ENCODE results near the gene CFAP20DC.
"Not testable (repeated sequence)": the region's sequence is repeated elsewhere in the genome, so short reads cannot be mapped to it uniquely, and the experiment has no call there.

The CFAP20DC gene

GRCh38 chr3:58962816-58963215 lies 87.0 kb downstream of the CFAP20DC start:
- no peak for DNase-seq

GRCh38 chr3:58962040-58962651 lies 87.7 kb downstream of the CFAP20DC start:
- no peak for DNase-seq

DNA sequence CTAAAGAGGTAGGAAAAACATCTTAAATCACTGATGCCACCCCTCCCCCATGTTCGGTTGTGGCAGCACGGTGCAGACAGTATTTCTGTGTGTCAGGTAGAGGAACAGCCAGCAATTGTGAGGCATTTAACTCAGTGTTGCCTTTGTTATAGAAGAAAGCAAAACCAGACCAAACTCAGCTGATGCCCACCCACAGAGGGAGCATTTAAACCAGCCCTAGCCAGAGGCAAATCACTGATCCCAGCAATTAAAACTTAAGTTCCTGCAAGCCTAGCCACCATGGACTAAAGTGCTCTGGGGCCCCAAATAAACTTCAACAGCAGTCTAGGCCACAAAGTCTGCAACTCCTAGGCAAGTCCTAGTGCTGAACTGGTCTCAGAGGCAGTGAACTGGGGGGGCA lies 94.5 kb downstream of the CFAP20DC start:
- no peak for DNase-seq

- no peak for DNase-seq
Observed at GRCh38 chr3:58953288-58953687, 96.5 kb downstream of the CFAP20DC start.

DNA sequence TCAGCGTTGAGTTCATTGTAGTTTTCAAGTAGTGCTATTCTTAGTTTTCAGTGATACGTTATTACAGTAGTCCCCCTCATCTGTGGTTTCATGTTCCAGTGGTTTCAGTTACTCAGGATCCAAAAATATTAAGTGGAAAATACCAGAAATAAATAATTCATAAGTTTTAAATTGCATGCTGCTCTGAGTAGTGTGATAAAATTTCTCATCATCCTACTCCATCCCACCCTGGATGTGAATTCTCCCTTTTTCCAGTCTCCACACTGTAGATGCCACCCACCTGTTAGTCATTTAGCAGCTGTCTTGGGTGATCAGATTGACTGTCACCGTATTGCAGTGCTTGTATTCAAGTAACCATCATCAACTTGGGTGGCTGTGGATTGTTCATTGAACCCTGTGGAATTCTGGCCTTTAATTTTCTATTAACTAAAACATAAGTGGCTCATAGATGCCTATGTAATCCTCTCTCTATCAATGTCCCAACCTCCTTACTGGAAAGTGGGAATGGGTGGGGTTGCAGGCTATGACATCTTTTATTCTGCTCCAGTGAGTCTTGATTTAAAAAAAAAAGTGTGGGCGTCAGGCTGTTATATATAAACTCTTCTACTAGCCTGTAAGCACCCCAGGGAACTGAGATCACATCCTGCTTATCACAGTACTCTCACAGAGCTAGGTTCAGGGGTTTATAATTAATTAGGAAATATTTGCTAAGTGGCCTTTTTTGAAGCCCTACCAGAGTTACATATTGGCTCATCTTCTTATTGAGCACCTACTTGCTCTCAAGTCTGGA lies 97.5 kb downstream of the CFAP20DC start:
- DNase-seq = no peak

- DNase-seq = no peak
Observed at GRCh38 chr3:58948018-58948417, 101.8 kb downstream of the CFAP20DC start.

DNA sequence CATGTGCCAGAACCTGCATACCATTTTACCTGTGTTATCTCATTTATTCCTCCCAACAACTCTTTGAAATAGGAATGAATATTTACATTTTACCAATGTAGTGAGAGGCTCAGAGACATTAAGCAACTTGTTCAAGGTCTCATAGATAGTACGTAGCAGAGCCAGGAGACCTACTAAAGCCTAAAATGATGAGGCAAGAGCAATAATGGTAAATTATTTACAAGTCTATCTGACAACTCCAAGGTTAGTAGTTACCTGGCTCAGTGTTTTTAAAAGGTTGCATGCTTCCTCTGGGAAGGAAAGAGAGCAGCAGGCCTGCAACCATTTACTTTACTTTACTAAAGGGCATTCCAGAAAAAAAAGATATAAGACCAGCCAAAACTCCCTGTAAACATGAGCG lies 103.0 kb downstream of the CFAP20DC start:
- DNase-seq = no peak

- DNase-seq = no peak
Observed at GRCh38 chr3:58938057-58938456, 111.8 kb downstream of the CFAP20DC start.

GRCh38 chr3:58924578-58924977 lies 125.2 kb downstream of the CFAP20DC start:
- no peak for DNase-seq

DNA sequence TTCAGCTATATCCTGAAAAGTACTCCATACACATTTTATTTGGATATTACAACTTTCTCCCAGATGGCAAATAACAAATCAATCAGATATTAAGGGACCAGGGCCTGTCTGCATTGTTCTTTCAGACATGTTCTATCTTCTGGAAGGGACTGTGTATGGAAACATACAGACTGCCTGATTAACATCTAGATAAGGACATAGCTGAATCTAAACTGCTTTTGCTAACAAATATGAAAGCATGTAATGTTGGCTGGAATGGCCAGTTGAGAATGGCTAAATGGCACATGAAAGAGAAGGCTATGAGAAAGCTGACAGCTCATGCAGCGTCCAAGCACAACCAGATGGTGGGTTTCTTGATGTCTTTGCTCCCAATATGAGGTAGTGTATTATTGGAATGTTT lies 149.4 kb downstream of the CFAP20DC start:
- DNase-seq = no peak

DNA sequence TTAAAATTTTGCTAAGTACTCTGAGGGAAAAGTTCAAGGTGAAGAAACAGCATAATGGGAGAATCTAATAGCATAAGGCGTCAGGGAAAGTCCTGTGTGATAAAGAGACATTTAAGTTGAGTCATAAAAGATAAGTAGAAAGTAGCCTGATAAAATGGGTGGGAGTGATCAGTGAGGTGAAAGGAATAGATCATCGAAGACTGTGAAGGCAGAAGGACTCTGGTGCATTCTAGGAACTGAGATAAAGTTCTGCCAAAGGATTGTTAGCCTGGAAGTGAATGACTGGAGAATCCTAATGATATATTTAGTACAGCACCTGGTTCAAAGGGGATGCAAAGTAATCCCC lies 149.9 kb downstream of the CFAP20DC start:
- DNase-seq = no peak

GRCh38 chr3:58899159-58899952 lies 150.5 kb downstream of the CFAP20DC start:
- no peak for DNase-seq

DNA sequence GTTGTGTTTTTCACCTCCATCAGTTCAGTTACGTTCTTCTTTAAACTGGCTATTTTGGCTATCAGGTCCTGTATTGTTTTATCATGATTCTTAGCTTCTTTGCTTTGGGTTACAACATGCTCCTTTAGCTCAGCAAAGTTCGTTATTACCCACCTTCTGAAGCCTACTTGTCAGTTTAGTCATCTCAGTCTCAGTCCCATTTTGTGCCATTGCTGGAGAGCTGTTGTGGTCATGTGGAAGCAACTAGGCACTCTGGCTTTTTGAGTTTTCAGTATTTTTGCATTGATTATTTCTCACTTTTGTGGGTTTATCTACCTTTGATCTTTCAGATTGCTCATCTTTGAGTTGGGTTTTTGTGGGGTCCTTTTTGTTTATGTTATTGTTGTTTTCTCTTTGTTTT lies 151.3 kb downstream of the CFAP20DC start:
- DNase-seq = no peak

DNA sequence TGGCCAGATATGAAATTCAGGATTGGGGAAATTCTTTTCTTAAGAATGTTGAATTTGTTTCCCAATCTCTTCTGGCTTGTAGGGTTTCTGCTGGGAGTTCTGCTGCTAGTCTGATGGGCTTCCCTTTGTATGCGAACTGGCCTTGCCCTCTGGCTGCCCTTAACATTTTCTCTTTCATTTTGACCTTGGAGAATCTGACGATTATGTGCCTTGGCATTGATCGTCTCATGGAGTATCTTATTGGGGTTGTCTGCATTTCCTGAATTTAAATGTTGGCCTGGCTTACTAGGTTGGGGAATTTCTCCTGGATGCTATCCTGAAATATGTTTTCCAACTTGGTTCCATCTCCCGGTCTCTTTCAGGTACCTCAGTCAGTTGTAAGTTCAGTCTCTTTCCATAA lies 152.2 kb downstream of the CFAP20DC start:
- DNase-seq = no peak

GRCh38 chr3:58895678-58896077 lies 154.1 kb downstream of the CFAP20DC start:
- not testable (repeated sequence) for DNase-seq

DNA sequence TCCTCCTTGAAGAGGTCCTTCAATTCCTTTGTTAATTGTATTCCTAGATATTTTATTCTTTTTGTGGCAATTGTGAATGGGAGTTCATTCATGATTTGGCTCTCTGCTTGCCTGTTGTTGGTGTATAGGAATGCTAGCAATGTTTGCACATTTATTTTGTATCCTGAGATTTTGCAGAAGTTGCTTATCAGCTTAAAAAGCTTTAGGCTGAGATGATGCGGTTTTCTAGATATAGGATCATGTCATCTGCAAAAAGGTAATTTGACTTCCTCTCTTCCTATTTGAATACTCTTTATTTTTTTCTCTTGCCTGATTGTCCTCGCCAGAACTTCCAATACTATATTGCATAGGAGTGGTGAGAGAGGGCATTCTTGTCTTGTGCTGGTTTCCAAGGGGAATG lies 157.3 kb downstream of the CFAP20DC start:
- DNase-seq = not testable (repeated sequence)

DNA sequence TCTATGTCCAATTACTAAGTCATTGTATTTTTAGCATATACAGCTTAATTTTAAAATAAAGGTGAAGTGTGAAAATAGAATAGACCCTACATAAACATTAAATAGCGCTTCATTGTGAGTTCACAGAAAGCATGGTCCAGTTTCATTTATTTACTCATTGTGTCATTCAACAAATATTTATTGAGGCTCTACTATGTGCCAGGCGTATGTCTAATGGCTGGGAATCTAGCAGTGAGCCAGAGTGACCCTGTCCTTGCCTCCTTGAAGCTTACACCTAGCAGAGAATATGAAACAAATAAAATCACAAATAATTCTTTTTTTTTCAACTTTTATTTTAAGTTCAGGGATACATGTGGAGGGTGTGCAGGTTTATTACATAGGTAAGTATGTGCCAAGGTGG lies 161.7 kb downstream of the CFAP20DC start:
- DNase-seq = no peak

DNA sequence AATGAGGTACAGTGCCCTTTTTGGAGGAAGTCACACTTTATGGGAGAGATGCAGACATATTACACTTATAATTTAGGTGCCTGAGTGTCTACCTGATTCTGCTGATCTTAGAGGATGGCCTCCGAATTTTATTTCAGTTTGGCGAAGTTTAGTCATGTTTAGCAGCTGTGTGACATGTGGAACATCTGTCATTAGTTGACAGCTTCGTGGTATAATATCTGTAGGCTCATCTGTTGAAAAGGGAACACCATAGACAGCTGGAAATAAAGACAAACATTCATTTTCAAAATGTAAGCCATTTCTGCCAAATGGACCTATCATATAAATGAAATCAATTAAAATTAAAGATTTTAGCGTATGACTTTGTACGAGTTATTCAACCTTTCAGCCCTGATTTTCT lies 165.4 kb downstream of the CFAP20DC start:
- no peak for DNase-seq

DNA sequence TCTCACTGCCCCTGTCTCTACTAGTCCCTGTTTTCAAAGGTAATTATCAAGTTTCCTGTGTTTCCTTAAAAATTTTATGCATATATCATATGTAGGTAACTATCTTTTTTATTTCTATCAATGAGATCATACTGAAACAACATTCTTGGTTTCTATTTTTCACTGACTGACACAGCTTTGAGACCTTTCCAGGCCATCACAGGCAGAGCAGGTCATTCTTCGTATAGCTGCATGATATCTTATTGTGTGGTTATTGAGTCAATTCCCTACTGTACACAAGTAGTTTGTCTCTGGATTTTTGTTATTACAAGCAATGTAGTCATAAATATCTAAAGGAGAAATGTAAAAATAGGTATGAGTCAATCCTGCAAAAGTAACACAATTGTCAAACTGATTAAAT lies 169.6 kb downstream of the CFAP20DC start:
- DNase-seq = no peak

GRCh38 chr3:58874795-58875194 lies 175.0 kb downstream of the CFAP20DC start:
- no peak for DNase-seq

DNA sequence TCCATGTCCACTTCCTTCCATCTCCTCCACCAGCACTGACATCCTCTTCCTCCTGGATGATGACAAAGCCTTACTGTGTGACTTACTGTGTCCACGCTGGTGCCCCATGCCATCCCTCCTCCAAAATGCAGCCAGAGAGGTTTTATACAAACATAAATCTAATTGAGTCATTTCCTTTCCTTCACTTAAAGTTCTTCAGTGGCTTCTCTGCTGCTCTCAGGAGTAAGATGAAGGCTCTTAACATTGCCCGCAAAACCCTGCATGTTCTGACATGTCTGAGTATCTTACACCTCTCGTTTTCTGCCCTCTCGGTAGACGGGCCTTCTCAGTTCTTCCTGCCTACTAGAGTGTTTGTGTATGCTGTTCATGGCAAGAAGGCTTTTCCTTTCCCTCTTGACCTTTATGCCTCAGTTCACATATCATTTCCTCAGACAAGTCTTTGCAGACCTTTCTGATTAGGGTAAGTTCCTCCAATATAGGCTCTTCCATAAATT lies 175.5 kb downstream of the CFAP20DC start:
- no peak for DNase-seq

GRCh38 chr3:58868097-58868779 lies 181.6 kb downstream of the CFAP20DC start:
- DNase-seq = no peak

GRCh38 chr3:58867621-58868020 lies 182.2 kb downstream of the CFAP20DC start:
- DNase-seq = no peak
